ENCODE results near the gene SORCS3.
"Not testable (repeated sequence)": the region's sequence is repeated elsewhere in the genome, so short reads cannot be mapped to it uniquely, and the experiment has no call there.

Gene SORCS3

DNA sequence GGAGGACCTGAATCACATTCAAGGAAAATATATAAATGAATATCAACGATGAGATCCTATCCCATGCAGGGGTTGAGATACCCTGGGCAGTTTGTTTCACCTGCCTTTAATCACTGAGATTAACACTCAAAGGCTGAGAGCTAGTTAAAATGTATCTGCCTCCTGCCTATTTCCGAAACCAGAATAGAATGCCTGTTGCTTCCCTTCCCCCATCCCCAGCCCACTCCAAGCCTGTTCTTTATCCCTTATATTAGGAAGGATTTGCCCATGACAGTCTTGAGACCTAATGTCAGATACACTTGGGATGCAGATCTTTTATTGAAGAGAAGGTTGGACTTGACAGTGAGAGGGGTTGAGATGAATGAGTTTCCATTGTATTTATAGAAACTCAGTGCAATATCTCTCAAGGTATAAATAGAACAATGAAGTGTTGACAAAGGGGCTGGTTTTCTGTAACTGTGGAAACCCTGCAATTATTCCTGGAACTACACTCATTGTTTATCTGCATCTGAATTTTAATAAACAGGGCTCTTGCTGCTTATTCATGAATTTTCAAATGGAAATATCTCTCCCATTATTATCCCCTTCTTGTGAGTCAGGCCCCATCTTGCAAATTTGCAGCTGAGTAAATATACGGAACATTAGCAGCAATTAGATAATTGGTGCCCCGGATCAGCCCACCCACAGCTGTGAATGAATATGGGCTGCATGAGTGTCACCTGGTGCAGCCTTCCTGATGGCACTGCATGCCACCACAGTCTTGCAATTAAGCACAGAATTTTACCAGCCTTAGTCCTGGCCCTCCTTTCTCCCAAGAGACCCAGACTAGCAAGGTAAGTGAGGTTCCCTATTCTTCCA lies 66.7 kb downstream of the SORCS3 start:
- TF ChIP-seq, protein P1, sequence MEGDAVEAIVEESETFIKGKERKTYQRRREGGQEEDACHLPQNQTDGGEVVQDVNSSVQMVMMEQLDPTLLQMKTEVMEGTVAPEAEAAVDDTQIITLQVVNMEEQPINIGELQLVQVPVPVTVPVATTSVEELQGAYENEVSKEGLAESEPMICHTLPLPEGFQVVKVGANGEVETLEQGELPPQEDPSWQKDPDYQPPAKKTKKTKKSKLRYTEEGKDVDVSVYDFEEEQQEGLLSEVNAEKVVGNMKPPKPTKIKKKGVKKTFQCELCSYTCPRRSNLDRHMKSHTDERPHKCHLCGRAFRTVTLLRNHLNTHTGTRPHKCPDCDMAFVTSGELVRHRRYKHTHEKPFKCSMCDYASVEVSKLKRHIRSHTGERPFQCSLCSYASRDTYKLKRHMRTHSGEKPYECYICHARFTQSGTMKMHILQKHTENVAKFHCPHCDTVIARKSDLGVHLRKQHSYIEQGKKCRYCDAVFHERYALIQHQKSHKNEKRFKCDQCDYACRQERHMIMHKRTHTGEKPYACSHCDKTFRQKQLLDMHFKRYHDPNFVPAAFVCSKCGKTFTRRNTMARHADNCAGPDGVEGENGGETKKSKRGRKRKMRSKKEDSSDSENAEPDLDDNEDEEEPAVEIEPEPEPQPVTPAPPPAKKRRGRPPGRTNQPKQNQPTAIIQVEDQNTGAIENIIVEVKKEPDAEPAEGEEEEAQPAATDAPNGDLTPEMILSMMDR (IDR thresholded peaks at IDR 0.05; ENCODE audit: insufficient read depth, missing control alignments) = no peak
- no peak for FAIRE-seq
- DNase-seq (ENCODE audit: insufficient read length, low spot score) = no peak

DNA sequence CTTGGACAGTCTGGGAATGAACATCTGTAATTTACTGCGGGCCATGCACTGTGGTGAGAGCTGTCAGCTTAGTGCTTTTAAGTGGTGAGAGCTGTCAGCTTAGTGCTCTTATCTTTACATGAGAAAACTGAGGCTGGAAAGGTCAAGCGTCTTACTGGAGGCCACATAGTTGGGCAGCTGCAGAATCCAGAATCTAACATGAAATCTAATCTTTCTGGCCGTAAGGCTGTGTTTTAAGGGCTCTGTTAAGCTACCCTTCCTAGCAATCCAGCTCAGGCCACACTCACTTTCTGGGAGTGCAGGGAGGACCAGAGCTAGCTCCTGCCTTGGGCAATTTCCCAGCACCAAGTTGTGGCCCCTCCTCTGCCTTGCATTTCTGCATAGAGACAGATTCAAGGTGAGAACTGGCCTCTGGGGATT lies 70.2 kb downstream of the SORCS3 start:
- TF ChIP-seq, protein P1 (IDR thresholded peaks at IDR 0.05; ENCODE audit: insufficient read depth, missing control alignments) = no peak
- no peak for FAIRE-seq
- no peak for DNase-seq (ENCODE audit: insufficient read length, low spot score)

DNA sequence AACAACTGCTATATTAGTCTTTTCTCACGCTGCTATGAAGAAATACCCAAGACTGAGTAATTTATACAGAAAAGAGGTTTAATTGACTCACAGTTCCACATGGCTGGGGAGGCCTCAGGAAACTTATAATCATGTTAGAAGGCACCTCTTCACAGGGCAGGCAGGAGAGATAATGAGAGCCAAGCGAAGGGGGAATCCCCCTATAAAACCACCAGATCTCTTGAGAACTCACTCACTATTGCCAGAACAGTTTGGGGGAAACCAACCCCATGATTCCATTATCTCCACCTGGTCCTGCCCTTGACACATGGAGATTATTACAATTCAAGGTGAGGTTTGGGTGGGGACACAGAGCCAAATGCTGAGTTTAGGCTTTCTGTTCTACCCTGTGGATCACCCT lies 89.5 kb downstream of the SORCS3 start:
- FAIRE-seq; DNase-seq (ENCODE audit: insufficient read length, low spot score): not testable (repeated sequence)

DNA sequence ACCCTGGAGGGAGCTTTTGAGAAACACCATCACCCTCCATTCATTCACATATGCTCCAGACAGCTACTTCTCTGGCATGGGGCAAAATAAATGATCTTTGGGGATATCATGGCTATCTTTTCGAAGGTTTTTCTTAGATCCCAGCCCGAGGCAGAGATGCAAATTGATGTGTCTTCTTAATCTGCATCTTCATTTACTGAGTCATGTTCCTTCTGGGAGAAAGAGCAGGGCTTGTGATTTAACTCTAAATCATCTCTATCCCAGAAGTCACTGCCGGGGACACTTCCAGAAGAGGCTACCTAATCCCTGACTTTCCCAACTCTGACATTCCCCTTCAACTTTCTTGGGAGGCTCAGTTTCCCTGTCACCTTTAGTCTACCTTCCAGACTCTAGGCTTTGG lies 90.1 kb downstream of the SORCS3 start:
- no peak for FAIRE-seq
- TF ChIP-seq, protein P1 (IDR thresholded peaks at IDR 0.05; ENCODE audit: insufficient read depth, missing control alignments) = no peak
- DNase-seq (ENCODE audit: insufficient read length, low spot score) = no peak

DNA sequence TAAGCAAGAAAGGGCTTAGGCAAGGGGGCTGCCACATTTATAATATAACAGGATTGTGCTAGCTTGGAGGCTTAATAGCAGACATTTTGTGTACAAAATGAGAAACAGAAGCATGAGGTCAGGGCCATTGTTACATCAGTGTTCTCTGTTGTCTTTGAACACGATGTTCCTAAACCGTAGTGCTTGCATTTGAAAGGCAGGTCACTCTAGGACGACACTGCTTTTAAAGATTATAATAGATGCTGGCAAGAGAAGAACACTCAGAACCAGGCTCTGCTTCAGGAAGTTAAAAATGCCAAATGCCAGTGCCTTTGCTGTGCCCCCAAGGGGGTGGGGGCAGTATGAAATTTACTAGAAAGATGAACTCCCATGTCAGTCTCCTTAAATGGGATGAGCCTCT lies 91.1 kb downstream of the SORCS3 start:
- no peak for DNase-seq (ENCODE audit: insufficient read length, low spot score)
- no peak for FAIRE-seq
- TF ChIP-seq, protein P1 (IDR thresholded peaks at IDR 0.05; ENCODE audit: insufficient read depth, missing control alignments) = no peak

DNA sequence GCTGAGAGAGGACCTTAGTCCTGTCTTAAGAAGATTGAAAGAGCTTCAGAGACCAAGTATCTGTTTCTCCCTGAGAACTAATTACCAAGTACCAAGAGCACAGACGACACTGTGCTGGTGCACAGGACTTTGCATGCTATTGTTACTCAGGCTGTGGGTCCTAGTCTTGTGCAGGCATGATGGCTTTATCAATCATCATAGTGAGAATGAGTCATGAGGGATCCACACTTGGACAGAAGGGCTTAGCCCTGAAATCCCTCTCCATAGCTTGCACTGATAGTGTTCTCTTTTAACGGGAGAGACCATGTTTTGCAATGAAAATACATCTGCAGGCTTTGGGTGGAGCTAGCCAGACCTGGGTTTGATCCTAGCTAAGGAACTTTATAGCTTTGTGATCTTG lies 93.3 kb downstream of the SORCS3 start:
- DNase-seq (ENCODE audit: insufficient read length, low spot score) (no peak), FAIRE-seq (no peak)
- TF ChIP-seq, protein P1 (IDR thresholded peaks at IDR 0.05; ENCODE audit: insufficient read depth, missing control alignments) = no peak

DNA sequence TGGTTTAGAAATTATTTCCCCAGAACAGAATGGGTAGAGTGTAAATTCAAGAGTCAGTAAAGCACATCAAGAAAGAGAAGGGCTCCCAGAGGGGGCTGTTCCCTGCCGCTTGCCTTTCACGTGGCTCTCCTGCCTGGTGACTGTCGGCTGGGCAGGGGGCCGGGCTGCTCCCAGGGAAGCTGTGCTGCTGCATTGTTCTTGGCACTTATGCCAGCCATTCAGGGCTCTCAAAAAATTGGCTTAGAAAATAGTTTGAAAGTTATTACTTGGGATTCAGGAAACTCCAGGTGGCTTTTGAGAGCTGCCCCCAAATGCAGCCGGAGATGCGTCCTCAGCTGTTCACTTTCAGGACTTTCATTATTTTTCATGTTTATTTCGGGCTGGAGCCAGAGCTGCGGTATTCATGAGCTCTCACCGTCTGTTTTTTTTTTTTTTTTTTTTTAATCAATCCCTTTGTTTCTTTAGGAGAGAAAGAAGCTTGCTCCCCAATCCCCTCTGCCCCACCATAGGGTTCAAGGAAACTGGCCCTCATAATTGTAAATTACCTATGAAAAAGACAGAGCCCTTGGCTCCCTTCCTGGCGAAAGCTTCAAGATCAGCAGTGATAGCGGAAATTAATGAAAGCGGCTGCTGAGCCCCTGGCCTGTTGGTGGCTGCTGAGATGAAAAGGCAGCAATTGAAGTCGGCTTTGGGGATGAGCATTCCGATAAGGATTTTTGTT lies 94.1 kb downstream of the SORCS3 start:
- FAIRE-seq (no peak), DNase-seq (ENCODE audit: insufficient read length, low spot score) (no peak)
- TF ChIP-seq, protein P1 (IDR thresholded peaks at IDR 0.05; ENCODE audit: insufficient read depth, missing control alignments) = no peak

Measured in D721Med (cell line).